Testis (tissue), 2 donors: ENCODE results near the gene ADAM10.

Experiments
- POLR2A ChIP-seq: fragments of 450-650 bp; IDR thresholded peaks from one replicate; pipeline ENCODE4 v1.6.1; 2017; ENCODE audit warnings: antibody characterized with exemption, mild to moderate bottlenecking, moderate library complexity
- TF ChIP-seq, protein P1 (sequence below), 3 experiments: fragments of 450-650 bp in 2 of 3; fragments of 200-600 bp in 1 of 3; sonication (generic) in 1 of 3; IDR thresholded peaks; one replicate each; pipeline ENCODE4 v1.5.1; 2016 to 2019; ENCODE audit warnings: antibody characterized with exemption in 3 of 3, mild to moderate bottlenecking in 2 of 3, moderate library complexity in 1 of 3

DNA sequence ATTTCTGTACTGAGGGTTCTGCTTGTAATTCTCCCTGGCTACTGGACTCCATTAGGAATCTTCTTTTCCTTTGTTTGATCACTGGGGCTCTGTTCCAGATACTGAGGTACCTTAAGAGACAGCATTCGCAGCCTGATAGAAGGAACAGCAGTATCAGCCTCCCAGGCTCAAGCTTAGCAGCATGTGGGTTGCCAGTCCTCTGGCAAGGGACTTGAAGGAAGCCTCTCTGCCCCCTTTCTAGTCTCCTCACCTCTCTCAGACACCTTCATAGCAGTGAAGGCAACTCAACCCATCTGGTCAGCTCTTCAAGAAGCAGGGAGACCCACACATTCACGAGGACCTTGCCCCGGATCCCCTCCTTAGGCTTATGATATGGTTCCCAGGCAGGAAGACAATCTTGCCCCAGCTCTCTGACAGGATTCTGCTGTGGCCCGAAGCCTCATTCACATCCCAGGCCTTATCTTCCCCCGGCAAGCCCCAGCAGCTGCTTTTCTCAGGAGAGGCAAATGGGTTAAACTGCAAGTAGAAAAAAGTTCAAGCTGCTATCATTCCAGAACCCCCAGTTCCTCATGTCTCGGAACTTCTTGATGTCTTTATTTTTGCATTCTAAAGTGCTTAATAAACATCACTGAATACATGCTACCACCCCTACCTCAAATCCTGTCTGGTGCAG lies 164.6 kb downstream of the ADAM10 start:
- TF ChIP-seq, protein P1, sequence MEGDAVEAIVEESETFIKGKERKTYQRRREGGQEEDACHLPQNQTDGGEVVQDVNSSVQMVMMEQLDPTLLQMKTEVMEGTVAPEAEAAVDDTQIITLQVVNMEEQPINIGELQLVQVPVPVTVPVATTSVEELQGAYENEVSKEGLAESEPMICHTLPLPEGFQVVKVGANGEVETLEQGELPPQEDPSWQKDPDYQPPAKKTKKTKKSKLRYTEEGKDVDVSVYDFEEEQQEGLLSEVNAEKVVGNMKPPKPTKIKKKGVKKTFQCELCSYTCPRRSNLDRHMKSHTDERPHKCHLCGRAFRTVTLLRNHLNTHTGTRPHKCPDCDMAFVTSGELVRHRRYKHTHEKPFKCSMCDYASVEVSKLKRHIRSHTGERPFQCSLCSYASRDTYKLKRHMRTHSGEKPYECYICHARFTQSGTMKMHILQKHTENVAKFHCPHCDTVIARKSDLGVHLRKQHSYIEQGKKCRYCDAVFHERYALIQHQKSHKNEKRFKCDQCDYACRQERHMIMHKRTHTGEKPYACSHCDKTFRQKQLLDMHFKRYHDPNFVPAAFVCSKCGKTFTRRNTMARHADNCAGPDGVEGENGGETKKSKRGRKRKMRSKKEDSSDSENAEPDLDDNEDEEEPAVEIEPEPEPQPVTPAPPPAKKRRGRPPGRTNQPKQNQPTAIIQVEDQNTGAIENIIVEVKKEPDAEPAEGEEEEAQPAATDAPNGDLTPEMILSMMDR (IDR thresholded peaks at IDR 0.05): no peak
- no peak for TF ChIP-seq POLR2A
